Measurements from ENCODE around the gene SYT14.

GRCh38 chr1:210144736-210145135 lies 206.7 kb downstream of the SYT14 start:
- no peak for TF ChIP-seq POLR2AphosphoS5 (IDR thresholded peaks at IDR 0.05; ENCODE audit: insufficient read depth in 1 of 2, low read depth in 1 of 2)
- no peak for TF ChIP-seq CTCF (IDR thresholded peaks at IDR 0.05)
- TF ChIP-seq POLR2A (IDR thresholded peaks at IDR 0.05), result no peak

Data from vagina (tissue), 2 donors.